Astrocyte of the spinal cord (primary cell): ENCODE results near the gene GPRC5C.

Experiments used
- DNase-seq: peaks from one replicate; pipeline ENCODE4 v3.0.0; 2011; ENCODE audit warnings: low read depth, low spot score
- H3K4me3 ChIP-seq: 2 replicates; pipeline ENCODE4 v1.5.1; 2011; ENCODE audit warnings: low read depth, mild to moderate bottlenecking, low read length, moderate library complexity
- in situ Hi-C: cut with HindIII; loops from 2 replicates; pipeline ENCODE4 v1.10.0; 2017; ENCODE audit warnings: low sequenced_read_pairs
- TF ChIP-seq, protein P1 (sequence below): IDR thresholded peaks from 2 replicates; pipeline ENCODE4 v1.5.1; 2012; ENCODE audit warnings: low read depth, mild to moderate bottlenecking, low read length, inconsistent platforms

GPRC5C gene

DNA sequence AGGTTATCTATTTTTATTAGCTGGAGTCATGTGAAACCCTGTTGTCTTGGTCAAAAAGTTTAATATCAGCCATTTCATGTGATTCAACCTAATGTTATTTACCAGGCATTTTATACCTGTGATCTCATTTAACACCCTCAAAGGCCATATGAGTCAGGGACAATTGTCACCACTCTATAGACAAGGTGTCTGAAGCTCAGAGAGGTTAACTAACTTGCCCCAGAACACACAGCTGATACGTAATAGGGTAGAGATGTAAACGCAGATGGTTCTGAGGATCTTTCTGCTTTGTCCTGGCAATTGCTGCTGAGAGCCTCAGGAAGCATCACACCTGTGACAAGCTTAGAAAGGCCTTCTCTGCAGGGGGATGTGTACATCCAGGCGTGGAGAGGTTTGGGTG lies 39.5 kb downstream of the GPRC5C start:
- DNase-seq, result no peak
- H3K4me3 ChIP-seq, result no peak overlapping the region
- TF ChIP-seq, protein P1, sequence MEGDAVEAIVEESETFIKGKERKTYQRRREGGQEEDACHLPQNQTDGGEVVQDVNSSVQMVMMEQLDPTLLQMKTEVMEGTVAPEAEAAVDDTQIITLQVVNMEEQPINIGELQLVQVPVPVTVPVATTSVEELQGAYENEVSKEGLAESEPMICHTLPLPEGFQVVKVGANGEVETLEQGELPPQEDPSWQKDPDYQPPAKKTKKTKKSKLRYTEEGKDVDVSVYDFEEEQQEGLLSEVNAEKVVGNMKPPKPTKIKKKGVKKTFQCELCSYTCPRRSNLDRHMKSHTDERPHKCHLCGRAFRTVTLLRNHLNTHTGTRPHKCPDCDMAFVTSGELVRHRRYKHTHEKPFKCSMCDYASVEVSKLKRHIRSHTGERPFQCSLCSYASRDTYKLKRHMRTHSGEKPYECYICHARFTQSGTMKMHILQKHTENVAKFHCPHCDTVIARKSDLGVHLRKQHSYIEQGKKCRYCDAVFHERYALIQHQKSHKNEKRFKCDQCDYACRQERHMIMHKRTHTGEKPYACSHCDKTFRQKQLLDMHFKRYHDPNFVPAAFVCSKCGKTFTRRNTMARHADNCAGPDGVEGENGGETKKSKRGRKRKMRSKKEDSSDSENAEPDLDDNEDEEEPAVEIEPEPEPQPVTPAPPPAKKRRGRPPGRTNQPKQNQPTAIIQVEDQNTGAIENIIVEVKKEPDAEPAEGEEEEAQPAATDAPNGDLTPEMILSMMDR, result no peak
- in situ Hi-C loops, result no loop called here

DNA sequence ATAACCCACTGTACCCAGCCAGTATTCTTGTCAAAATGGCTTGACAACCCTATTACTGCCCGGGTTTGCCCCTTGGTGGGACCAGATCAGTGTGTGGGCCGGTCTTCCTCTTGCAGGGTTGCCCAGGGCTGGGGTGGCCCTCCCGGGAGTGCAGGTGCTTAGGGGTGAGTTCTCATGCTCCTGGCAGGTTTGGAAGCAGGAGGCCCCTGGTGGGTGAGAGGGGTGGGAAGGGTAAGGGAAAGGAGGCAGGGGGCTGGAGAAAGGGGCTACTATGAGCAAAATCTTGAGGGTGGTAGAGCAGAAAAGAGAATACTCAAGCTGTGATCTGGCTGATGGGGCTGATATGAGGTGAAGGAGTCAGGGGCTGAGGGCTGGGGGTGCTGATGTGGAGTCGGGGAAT lies 41.0 kb downstream of the GPRC5C start:
- no peak overlapping the region for H3K4me3 ChIP-seq
- TF ChIP-seq, protein P1, result no peak
- DNase-seq, result no peak
- in situ Hi-C loops, result no loop called here

DNA sequence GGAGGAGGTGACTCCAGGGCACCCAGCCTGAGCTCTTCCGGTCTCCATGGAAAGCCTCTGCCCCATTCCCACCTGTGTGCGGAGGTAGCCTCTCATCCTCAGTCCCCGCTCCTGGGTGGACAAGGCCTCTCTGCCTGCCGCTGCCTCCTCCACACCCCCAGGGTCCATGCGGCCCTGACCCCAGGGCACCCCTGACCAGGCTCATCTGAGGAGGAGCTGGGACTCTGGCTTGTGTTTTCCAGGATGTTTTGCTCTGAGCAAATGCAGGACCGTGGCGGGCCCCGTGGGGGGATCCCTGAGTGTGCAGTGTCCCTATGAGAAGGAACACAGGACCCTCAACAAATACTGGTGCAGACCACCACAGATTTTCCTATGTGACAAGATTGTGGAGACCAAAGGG lies 41.4 kb downstream of the GPRC5C start:
- no peak overlapping the region for H3K4me3 ChIP-seq
- DNase-seq, result no peak
- TF ChIP-seq, protein P1, result no peak
- in situ Hi-C loops, result no loop called here

DNA sequence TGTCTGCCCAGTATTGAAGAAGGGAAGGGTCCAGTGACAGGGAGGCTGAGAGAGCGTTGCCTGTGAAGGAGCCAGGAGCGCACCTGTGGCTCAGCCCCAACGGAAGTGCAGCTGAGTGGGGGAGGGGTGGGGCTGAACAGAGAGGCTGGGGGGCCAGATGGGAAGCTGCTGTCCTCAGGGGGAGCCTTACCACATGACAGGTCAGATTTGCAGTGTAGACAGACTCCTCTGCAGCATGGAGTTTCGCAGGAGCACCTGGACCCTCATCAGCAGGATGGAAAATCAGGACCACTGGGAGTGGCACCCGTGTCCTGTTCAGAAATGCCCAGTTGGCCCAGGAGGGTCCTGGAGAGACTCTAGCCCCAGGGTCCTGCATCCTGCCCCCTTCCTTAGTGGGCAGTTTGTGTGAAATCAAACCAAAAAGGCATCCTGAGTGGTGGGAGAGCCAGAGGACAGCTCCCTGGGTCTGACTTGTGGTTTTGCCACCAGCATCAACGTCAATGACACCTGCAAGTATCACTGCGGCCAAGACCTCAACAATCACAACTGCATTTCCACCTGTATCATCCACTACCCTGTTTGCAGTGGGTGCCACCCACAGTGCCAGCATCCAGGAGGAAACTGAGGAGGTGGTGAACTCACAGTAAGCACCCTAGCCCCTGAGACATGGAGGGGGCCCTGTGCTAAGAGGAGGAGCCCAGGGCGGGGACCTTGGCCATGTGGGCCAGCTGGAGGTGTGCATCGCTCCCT lies 42.3 kb downstream of the GPRC5C start:
- DNase-seq, result no peak
- H3K4me3 ChIP-seq, result no peak overlapping the region
- TF ChIP-seq, protein P1, result no peak
- in situ Hi-C loops, result no loop called here

DNA sequence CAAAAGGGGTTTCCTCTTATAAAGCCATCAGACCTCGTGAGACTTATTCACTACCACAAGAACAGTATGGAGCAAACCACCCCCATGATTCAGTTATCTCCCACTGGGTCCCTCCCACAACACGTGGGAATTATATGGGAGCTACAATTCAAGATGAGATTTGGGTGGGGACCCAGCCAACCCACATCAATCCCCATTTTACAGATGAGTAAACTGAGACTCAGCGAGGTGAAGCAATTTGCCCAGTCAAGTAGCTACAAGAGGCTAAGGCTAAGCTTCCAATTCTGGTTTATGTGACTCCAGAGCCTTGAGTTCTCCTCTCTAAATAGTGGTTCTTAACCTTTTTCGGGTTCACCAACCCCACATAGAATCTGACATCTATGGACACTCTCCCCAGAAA lies 43.3 kb downstream of the GPRC5C start:
- TF ChIP-seq, protein P1, result no peak
- H3K4me3 ChIP-seq, result no peak overlapping the region
- in situ Hi-C loops, result no loop called here
- DNase-seq, result no peak

DNA sequence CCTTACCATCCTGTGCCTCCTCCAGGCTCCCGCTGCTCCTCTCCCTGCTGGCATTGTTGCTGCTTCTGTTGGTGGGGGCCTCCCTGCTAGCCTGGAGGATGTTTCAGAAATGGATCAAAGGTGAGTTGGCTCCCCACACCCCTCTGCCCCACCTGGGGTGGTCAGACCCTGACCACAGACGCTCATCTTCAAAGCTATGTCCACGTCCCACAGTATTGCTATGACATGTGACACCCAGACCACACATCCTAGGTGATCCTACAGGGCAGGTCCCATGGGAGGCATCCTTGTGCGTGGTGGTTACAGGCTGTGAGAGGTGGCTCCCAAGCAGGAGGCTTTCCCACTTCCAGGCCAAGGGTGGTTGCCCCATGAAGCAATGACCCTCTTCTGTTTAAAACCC lies 45.5 kb downstream of the GPRC5C start:
- TF ChIP-seq, protein P1, result no peak
- in situ Hi-C loops, result no loop called here
- no peak overlapping the region for H3K4me3 ChIP-seq
- DNase-seq, result no peak
